Activated naive CD4-positive, alpha-beta T cell treated with anti-CD3 and anti-CD28 coated beads, Interleukin-2, amount 10 ng/mL, durations not matched to agents 5 hours and 36 hours (primary cell): ENCODE results near the gene CLIC2. TPM values are rescaled to one million over a fixed set of nuclear protein-coding genes. Genes with fewer than 3 reads are reported as not detected.

Experiments used
- microRNA-seq: library from miRNA; unstranded; fragments of <30 nt; microRNA quantifications from one replicate; pipeline ENCODE4 v1.2.0, GENCODE V29; 2022; ENCODE audit warnings: borderline microRNAs expressed, borderline replicate concordance
- total RNA-seq, 2 experiments: library from RNA; stranded (reverse); gene quantifications; one replicate each; pipeline ENCODE4 v1.2.3, GENCODE V29; 2021

The CLIC2 gene
- total RNA-seq = under 1 TPM; 0.22 to 0.23 TPM

DNA sequence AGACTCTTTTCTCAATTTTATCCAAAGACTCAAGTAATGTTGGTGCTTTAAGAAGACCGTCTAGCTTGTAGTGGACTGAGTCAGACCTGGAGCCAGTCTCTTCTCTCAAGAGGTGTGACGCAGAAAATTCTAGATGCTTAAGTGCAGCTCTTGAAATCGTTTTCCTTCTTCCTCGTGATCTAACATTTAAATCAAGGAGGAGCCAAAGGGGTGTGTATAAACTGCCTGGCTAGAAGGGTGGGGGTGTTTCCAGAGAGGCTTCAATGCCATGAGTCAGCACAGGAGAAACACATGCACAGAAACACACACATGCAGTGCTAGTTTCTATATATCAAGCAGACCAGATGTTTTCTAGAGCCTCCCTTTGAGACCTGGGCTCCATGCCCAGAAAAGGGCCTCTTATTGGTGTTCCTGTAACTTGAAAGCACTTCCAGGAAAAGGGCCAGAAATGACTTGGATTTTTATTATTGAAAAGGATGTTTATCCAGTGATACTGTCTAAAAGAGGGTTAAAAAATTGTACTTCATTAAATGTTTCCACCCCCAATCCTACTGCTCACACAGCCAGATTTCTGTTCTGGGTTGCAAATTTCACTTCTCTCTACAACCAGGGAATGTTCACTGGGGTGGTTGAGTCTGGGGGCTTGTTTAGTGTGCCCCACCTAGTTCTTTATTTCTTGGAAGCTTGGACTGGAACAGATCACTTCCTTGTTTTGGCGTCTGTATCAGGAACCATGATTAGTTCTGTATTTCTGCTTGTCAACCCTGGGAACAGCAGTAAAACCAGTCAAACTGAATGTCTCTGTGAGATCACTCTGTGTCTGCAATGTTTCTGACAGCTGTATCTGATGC is at the start of gene CLIC2:
Gene CLIC2, minus strand, starts transcription at position 129 of the 851 bp plus-strand sequence. CDS start 187 bp downstream, outside the sequence.

DNA sequence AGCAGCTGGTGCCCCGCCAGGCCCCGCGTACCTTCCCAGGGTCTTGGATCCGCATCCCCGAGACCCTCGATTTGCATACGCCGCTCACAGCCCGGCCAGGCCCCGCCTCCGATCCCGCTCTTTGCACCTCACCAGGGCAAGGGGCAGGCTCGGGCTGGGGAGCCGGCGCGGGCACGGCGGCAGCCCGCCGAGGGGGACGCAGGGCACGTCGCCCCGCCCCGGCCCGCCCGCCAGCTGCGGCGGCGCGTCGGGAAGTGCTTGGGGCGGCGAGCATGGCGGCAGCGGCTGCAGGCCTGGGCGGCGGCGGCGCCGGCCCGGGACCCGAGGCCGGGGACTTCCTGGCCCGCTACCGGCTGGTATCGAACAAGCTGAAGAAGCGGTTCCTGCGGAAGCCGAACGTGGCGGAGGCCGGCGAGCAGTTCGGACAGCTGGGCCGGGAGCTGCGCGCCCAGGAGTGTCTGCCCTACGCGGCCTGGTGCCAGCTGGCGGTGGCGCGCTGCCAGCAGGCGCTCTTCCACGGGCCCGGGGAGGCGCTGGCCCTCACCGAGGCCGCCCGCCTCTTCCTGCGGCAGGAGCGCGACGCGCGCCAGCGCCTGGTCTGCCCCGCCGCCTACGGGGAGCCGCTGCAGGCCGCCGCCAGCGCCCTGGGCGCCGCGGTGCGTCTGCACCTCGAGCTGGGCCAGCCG is 47.6 kb upstream of the CLIC2 start, which contains the start of gene F8A2:
Gene F8A2, plus strand, starts transcription at position 253 of the 686 bp plus-strand sequence. Its CDS starts 20 bp downstream, at position 273.

GRCh38 chrX:155263854-155264628 is 70.4 kb downstream of the CLIC2 start, which contains the start of gene RAB39B:
Gene RAB39B (minus strand): TSS chrX:155264491. CDS start chrX:155264288, 203 bp downstream.

Small RNA genes lying within 50 kb of the gene (microRNA-seq; reads per million reads assigned to microRNA genes)
- gene MIR1184-2 = not detected

Other genes with a start within 250 kb of the CLIC2 start
- 10 to 100 TPM; 46.1 to 48.1 TPM for gene VBP1, start 118.2 kb downstream of the CLIC2 start, total RNA-seq
- 1 to 10 TPM; 7.6 to 7.8 TPM for gene RAB39B, start 70.1 kb downstream of the CLIC2 start, total RNA-seq
- gene F8A2, start 47.5 kb upstream of the CLIC2 start, total RNA-seq = not detected
- gene F8A3, start 124.0 kb upstream of the CLIC2 start, total RNA-seq = under 1 TPM; 0.20 to 0.89 TPM